Fibroblast of lung (primary cell): Measurements from ENCODE around the gene KCNIP4. TPM values are rescaled to one million over a fixed set of nuclear protein-coding genes. Genes with fewer than 3 reads are reported as not detected.

ENCODE experiments used
- DNase-seq, 2 donors: peaks; one replicate each; pipeline versions ENCODE4 v3.0.0 to v3.0.0-alpha.2; 2010; ENCODE audit warnings: low read depth in 2 of 2
- H2AFZ ChIP-seq: 2 replicates; pipeline ENCODE4 v1.5.1; 2012; ENCODE audit warnings: low read length, control low read depth, inconsistent platforms
- H3K27ac ChIP-seq: 2 replicates; pipeline ENCODE4 v1.5.1; 2011; ENCODE audit warnings: low read length, control low read depth; ENCODE audit not compliant: insufficient read depth
- H3K27me3 ChIP-seq: 2 replicates; pipeline ENCODE4 v1.5.1; 2011; ENCODE audit warnings: mild to moderate bottlenecking, low read length; ENCODE audit not compliant: control insufficient read depth, insufficient read depth
- H3K36me3 ChIP-seq: 2 replicates; pipeline ENCODE4 v1.5.1; 2011; ENCODE audit warnings: low read length; ENCODE audit not compliant: control insufficient read depth, insufficient read depth
- H3K4me1 ChIP-seq: 2 replicates; pipeline ENCODE4 v1.5.1; 2011; ENCODE audit warnings: low read length; ENCODE audit not compliant: control insufficient read depth, insufficient read depth; ENCODE audit errors: extremely low read depth
- H3K4me2 ChIP-seq: 2 replicates; pipeline ENCODE4 v1.5.1; 2011; ENCODE audit warnings: low read length, control low read depth; ENCODE audit not compliant: insufficient read depth; ENCODE audit errors: extremely low read depth
- H3K4me3 ChIP-seq, 4 experiments: fragments of 200-600 bp in 1 of 4; sonication (generic) in 1 of 4; replicated peaks in 1 of 4; 2 replicates each; pipeline ENCODE4 v1.5.1; 2011 to 2016; ENCODE audit warnings: low read length in 4 of 4, low read depth in 3 of 4, mild to moderate bottlenecking in 3 of 4, control low read depth in 2 of 4, inconsistent platforms in 1 of 4, mixed read lengths in 1 of 4; ENCODE audit not compliant: insufficient read depth in 1 of 4; ENCODE audit errors: control extremely low read depth in 1 of 4
- H3K79me2 ChIP-seq: 2 replicates; pipeline ENCODE4 v1.5.1; 2012; ENCODE audit warnings: mild to moderate bottlenecking, low read length, inconsistent platforms; ENCODE audit not compliant: control insufficient read depth, insufficient read depth
- H3K9ac ChIP-seq: 2 replicates; pipeline ENCODE4 v1.5.1; 2011; ENCODE audit warnings: mild to moderate bottlenecking, low read length, control low read depth; ENCODE audit not compliant: insufficient read depth
- H3K9me3 ChIP-seq: 2 replicates; pipeline ENCODE4 v1.5.1; 2012; ENCODE audit warnings: low read depth, low read length; ENCODE audit not compliant: control insufficient read depth, insufficient read depth
- H4K20me1 ChIP-seq: 2 replicates; pipeline ENCODE4 v1.5.1; 2011; ENCODE audit warnings: low read length; ENCODE audit not compliant: control insufficient read depth, insufficient read depth; ENCODE audit errors: extremely low read depth
- EZH2 ChIP-seq: IDR thresholded peaks from 2 replicates; pipeline ENCODE4 v1.5.1; 2012; ENCODE audit warnings: low read length, control low read depth, mild to moderate bottlenecking; ENCODE audit errors: missing control alignments
- polyA plus RNA-seq, 2 donors: library from polyadenylated mRNA; depleted of rRNA in 1 of 2; stranded (reverse) in 1 of 2; unstranded in 1 of 2; fragments of >200 nt; gene quantifications; 2 replicates each; pipeline ENCODE4 v1.2.1, GENCODE V29; 2011 to 2012; ENCODE audit warnings: missing spikeins in 1 of 2
- total RNA-seq: library from RNA; depleted of rRNA; stranded (reverse); fragments of >200 nt; gene quantifications from 2 replicates; pipeline ENCODE4 v1.2.1, GENCODE V29; 2014
- TF ChIP-seq, protein P1 (sequence below), 2 donors: IDR thresholded peaks in 1 of 2; conservative IDR thresholded peaks in 1 of 2; 1 replicate in 1 of 2; 2 replicates in 1 of 2; pipeline ENCODE4 v1.5.1; 2011 to 2012; ENCODE audit warnings: low read length in 2 of 2, control low read depth in 1 of 2, inconsistent platforms in 1 of 2, low read depth in 1 of 2, mild to moderate bottlenecking in 1 of 2

The KCNIP4 gene
- total and polyA plus RNA-seq, 2 donors (not counting 1 experiment from before 2014, with no cell fraction given), result not detected

DNA sequence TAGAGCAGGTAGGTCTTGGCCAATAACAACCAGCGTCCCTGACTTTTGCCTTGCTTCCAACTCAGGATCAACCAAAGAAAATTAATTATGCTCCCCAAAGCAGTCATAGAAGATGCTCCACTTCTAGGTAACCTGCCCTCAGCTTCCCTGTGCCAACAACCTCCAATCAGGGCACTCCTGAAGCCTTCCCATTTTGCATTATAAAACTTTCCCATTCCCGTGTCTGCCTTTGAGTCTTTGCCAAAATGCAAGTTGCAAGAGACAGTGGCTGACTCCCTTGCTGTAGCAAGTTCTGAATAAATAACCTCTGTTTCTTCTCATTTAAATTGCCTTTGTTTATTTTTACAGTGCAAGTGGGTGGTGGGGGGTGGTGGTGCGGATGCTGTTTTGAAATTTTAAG is 830.3 kb downstream of the KCNIP4 start:
- no peak overlapping the region for H3K27ac ChIP-seq
- H2AFZ ChIP-seq, result no peak overlapping the region

DNA sequence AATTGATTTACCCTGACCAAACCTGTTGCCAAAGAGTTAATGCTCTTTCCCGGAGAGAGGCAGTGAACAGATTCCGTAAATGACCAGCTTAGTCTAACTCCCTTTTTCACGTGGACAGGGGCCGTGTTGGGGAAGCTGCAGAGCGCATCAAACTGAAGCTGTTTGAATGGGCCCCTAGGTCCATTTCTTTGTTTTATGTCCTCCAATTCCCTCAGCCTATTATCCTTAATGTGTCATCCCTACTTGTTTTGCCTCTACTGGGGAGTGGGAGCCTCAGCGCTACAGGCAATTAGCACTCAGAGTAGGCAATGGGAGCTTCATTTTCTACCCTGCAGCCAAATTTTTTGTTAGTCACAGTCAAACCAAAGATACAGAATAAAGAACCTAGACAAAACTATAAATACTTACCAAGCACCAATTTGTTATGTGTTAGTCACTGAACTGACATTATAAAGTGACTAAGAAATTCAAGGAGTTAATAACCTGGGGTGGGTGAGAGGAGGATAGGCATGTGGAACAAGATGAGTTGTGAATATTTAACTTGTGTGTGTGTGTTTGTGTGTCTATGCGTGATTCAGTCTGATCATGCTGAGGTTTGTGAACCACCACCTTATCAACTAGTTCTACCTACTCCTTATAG is 830.9 kb downstream of the KCNIP4 start:
- DNase-seq, result peak in 1 of 2 donors; percentile 68
- no peak overlapping the region for H3K9ac ChIP-seq
- no peak overlapping the region for H2AFZ ChIP-seq
- H3K36me3 ChIP-seq, result no peaks in the 10 kb centered on the region
- H3K27me3 ChIP-seq, result no peaks in the 10 kb centered on the region
- TF ChIP-seq, protein P1, sequence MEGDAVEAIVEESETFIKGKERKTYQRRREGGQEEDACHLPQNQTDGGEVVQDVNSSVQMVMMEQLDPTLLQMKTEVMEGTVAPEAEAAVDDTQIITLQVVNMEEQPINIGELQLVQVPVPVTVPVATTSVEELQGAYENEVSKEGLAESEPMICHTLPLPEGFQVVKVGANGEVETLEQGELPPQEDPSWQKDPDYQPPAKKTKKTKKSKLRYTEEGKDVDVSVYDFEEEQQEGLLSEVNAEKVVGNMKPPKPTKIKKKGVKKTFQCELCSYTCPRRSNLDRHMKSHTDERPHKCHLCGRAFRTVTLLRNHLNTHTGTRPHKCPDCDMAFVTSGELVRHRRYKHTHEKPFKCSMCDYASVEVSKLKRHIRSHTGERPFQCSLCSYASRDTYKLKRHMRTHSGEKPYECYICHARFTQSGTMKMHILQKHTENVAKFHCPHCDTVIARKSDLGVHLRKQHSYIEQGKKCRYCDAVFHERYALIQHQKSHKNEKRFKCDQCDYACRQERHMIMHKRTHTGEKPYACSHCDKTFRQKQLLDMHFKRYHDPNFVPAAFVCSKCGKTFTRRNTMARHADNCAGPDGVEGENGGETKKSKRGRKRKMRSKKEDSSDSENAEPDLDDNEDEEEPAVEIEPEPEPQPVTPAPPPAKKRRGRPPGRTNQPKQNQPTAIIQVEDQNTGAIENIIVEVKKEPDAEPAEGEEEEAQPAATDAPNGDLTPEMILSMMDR (conservative IDR thresholded peaks at IDR 0.05 in 1 of 2, IDR thresholded peaks at IDR 0.05 in 1 of 2; ENCODE audit: low read depth in 1 of 2, low read length in 2 of 2), result no peak
- no peak for TF ChIP-seq EZH2
- H3K9me3 ChIP-seq, result no peaks in the 10 kb centered on the region
- no peak overlapping the region for H3K4me2 ChIP-seq
- no peaks in the 10 kb centered on the region for H3K4me1 ChIP-seq
- H3K4me3 ChIP-seq, result no peak overlapping the region
- H4K20me1 ChIP-seq, result no peaks in the 10 kb centered on the region
- H3K79me2 ChIP-seq, result no peaks in the 10 kb centered on the region
- H3K27ac ChIP-seq, result no peak overlapping the region

More for the DNA sequence above, 830.3 kb downstream of the KCNIP4 start:
- Histone ChIP-seq H4K20me1 (no peaks in the 10 kb centered on the region), H3K4me3 (no peak overlapping the region), H3K4me2 (no peak overlapping the region), H3K36me3 (no peaks in the 10 kb centered on the region), H3K27me3 (no peaks in the 10 kb centered on the region), H3K4me1 (no peaks in the 10 kb centered on the region), H3K79me2 (no peaks in the 10 kb centered on the region), H3K9ac (no peak overlapping the region), H3K9me3 (no peaks in the 10 kb centered on the region)
- TF ChIP-seq, protein P1 (conservative IDR thresholded peaks at IDR 0.05 in 1 of 2, IDR thresholded peaks at IDR 0.05 in 1 of 2; ENCODE audit: low read depth in 1 of 2, low read length in 2 of 2), result no peak
- TF ChIP-seq EZH2, result no peak
- DNase-seq, result no peak

DNA sequence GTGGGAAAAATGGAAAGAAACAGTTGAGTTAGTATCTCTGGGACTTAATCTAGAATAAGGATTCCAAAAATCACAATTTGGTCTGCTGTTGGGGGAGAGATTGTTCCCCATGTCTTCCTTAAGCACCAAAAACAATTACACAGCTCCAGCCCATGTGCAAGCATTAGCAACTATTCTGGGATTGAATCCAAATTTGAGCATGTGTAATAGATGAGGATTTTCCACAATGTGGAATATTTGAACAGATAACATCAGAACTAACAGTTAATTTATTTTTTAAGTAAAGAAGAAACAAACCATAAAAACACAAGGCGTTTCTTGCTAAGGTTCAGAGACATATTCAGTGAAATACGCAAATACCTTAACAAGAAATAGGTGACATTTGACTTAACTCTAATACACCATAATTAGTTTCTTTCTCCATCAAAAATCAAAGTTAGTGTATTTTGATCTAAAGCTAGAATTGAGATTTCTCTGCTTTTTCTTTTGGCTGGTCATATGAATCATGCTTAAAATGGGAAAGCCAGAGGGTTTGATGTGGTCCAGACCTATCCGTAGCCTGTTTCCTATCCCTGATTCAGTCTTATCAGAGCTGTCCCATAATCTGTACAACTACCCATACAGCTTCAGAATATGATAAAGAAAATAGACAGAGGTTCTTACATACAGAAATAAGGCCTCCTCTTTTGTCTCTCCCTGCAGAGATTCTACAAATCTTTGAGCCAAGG is 834.9 kb downstream of the KCNIP4 start:
- Histone ChIP-seq H3K4me2 (no peak overlapping the region), H3K4me3 (no peak overlapping the region), H3K4me1 (no peaks in the 10 kb centered on the region), H3K27me3 (no peaks in the 10 kb centered on the region), H3K9me3 (no peaks in the 10 kb centered on the region), H3K36me3 (no peaks in the 10 kb centered on the region), H3K79me2 (no peaks in the 10 kb centered on the region), H3K27ac (no peak overlapping the region), H2AFZ (no peak overlapping the region), H3K9ac (no peak overlapping the region), H4K20me1 (no peaks in the 10 kb centered on the region)
- DNase-seq, result peak; percentile 50 to 78
- TF ChIP-seq, protein P1 (conservative IDR thresholded peaks at IDR 0.05 in 1 of 2, IDR thresholded peaks at IDR 0.05 in 1 of 2; ENCODE audit: low read depth in 1 of 2, low read length in 2 of 2), result no peak
- TF ChIP-seq EZH2, result no peak
